NCI-H510A treated with DMSO at 0.1 percent for 48 hours (cell line): ENCODE data around the gene PNKD.
A peak's percentile ranks its signal among the peaks of the same experiment; 100 is the strongest.

Experiments used
- DNase-seq: peaks from one replicate; lab custom pipeline; 2025; lab: John Stamatoyannopoulos, UW

PNKD gene

GRCh38 chr2:218370410-218371063 is 100.2 kb downstream of the PNKD start:
- no peak for DNase-seq

DNA sequence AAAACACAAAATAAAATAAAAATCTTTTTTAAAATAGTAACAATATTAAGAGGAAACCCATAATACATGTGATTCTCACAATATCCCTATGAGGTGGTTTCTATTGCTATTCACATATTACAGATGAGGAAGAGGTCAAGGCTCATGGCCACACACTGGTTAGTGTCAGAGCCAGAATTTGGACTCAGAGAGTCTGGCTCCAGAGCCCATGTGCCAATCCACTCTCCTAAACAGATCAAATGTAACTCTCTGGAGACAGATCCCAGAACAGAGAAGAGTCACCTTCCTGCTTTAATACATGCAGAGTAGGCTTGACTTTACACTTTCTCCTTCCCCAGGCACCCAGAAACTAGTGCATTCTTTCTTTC is 101.6 kb downstream of the PNKD start:
- no peak for DNase-seq

GRCh38 chr2:218374795-218375194 is 104.5 kb downstream of the PNKD start:
- no peak for DNase-seq

DNA sequence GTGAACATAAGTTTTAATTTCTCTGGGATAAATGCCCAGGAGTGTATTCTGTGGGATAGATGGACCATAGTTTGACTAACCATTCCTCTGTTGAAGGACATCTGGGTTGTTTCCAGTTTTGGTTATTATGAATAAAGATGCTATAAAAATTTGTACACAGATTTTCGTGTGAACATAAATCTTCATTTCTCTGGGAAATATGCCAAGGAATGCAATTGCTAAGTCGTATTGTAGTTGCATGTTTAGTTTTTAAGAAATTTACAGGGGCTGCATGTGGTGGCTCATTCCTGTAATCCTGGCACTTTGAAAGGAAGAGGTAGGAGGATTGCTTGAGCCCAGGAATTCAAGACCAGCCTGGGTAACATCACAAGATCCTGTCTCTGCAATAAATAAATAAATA is 104.9 kb downstream of the PNKD start:
- no peak for DNase-seq

- no peak for DNase-seq
These were observed 107.7 kb downstream of the PNKD start for GRCh38 chr2:218378053-218378452.

GRCh38 chr2:218381916-218382366 is 111.6 kb downstream of the PNKD start, which contains the start of gene SLC11A1:
Gene SLC11A1 (plus strand): TSS chr2:218382273. CDS start chr2:218382369, 96 bp downstream.
- no peak for DNase-seq

DNA sequence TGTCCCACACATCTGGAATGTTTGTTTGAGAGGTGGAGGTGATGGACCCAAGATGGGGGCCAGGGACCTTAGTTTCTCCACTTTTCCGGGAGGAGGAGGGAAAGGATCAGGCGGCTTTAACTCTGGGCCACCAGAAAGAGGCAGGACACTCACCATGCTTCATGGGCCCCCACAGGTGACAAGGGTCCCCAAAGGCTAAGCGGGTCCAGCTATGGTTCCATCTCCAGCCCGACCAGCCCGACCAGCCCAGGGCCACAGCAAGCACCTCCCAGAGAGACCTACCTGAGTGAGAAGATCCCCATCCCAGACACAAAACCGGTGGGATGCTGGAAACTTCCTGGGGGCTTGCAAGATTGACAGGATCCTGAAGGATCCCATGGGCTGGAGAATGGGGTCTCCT is 112.5 kb downstream of the PNKD start:
- DNase-seq: no peak

DNA sequence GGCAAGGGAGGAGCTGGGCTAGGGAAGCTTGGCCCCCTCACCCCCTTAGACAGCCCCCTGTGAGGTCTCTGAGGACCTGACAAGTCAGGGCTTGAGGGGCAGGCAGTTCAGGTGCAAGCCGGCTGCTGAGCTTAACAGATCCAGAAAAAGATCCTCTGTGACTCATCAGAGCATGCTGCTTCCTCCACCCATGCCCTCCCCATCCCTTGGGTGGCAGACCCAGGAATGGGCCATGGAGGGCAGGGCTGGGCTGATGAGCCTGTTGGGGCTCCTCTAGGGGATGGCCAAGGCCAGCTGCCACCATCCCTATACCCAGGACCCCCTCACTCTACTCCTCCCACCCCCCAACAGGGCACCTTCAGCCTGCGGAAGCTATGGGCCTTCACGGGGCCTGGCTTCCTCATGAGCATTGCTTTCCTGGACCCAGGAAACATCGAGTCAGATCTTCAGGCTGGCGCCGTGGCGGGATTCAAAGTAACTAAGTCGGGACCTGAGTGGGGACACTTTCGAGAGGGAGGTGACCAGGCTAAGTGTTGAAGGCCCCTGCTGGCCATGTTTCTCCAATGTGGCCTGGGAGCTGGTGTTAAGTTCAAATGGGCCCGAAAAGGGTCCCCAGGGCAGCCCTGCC is 113.7 kb downstream of the PNKD start:
- no peak for DNase-seq

- no peak for DNase-seq
These were observed 114.7 kb downstream of the PNKD start for GRCh38 chr2:218384975-218385374.

GRCh38 chr2:218386505-218387368 is 116.4 kb downstream of the PNKD start:
- no peak for DNase-seq

GRCh38 chr2:218387369-218388194 is 117.3 kb downstream of the PNKD start:
- peak; percentile 96 for DNase-seq

DNA sequence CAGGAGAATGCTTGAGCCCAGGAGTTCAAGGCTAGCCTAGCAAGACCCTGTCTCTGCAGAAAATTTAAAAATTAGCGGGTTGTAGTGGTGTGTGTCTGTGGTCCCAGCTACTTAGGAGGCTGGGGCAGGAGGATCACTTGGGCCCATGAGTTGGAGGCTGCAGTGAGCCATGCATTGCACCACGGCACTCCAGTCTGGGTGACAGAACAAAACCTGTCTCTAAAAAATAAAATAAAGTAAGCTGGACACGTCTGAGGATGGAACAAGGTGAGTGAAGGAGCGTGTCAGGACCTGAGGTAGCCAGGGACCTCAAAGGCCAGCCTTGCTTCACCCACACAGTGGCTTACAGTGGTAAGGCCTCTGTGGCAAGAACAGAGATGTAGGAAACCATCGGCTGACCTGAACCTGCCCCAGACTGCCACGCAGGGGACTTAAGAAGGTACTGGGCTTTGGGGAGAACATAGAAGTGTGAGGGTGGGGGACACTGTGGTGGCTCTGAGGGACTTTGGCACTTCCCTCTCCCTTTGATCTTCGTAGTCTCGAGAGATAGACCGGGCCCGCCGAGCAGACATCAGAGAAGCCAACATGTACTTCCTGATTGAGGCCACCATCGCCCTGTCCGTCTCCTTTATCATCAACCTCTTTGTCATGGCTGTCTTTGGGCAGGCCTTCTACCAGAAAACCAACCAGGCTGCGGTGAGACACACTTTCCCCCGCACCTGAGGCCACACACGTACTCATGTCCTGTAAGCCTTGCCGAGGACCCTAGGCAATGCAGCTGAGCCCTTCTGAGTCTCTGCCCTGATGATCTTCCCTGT is 119.2 kb downstream of the PNKD start:
- no peak for DNase-seq

GRCh38 chr2:218391202-218391601 is 120.9 kb downstream of the PNKD start:
- DNase-seq: no peak

- DNase-seq: no peak
These were observed 122.1 kb downstream of the PNKD start for GRCh38 chr2:218392459-218392858.

DNA sequence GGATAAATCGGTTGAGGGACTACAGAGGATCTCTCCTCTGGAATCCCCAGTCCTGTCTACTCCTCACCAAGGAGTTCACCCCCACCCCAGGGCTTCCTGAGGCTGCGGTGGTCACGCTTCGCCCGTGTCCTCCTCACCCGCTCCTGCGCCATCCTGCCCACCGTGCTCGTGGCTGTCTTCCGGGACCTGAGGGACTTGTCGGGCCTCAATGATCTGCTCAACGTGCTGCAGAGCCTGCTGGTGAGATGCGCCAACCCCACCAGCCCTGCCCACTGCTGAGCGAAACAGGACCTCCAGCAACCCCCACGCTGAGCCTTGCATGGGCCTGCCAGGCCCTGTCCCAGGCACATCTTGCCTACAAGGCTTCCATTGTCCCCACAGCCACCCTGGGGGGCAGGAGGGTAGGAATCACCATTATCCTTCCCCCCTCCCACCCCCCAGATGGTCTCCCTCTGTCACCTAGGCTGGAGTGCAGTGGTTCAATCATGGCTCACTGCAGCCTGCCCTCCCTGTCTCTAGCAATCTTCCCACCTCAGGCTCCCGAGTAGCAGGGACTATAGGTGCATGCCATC is 122.7 kb downstream of the PNKD start:
- no peak for DNase-seq

DNA sequence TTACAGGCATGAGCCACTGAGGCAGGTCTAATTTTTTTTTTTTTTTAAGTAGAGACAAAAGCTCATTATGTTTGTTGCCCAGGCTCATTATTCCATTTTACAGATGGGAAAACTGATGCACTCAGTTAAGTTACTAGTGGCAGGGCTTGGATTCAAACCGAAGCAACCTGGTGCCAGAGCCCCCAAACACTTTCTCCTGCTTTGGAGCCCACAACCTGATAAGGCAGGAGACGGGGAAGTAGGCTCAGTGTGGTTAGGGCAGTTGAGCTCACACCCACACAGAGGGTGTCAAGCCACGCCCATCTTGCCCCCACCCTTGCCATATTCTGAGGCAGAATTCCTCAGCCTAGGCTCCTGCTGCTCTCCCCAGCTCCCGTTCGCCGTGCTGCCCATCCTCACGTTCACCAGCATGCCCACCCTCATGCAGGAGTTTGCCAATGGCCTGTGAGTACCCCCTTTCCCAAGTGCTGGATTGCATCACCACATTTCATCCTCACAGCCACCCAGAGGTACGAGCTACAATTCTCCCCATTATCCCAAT is 123.5 kb downstream of the PNKD start:
- DNase-seq: no peak

- no peak for DNase-seq
These were observed 124.2 kb downstream of the PNKD start for GRCh38 chr2:218394298-218395089.

GRCh38 chr2:218395090-218395444 is 124.7 kb downstream of the PNKD start:
- no peak for DNase-seq

DNA sequence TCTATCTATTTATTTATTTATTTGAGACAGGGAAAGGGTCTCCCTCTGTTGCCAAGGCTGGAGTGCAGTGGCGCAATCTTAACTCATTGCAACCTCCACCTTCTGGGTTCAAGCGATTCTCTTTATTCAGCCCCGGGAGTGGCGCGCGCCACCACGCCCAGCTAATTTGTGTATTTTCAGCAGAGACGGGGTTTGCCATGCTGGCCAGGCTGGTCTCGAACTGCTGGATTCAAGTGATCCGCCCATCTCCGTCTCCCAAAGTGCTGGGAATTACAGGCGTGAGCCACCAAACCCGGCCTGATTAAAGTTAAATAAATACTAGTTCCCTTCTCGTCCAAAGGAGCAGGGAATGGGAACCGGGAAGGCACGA is 125.1 kb downstream of the PNKD start:
- no peak for DNase-seq
